Lower lobe of right lung (tissue), 2 donors: ENCODE results near the gene TMPRSS9. TPM values are rescaled to one million over a fixed set of nuclear protein-coding genes. Genes with fewer than 3 reads are reported as not detected.

ENCODE experiments used
- ATAC-seq, 2 donors: fragments of 200-7000 bp; cut with Tn5 transposase; one replicate each; pipeline ENCODE4 v1.9.1; 2020 to 2022; ENCODE audit warnings: mild to moderate bottlenecking in 2 of 2, moderate library complexity in 2 of 2
- DNase-seq: peaks from one replicate; pipeline ENCODE4 v3.0.0-alpha.2; 2020
- H3K27ac ChIP-seq: fragments of 200-600 bp; one replicate; pipeline ENCODE4 v1.8.0; 2022
- H3K27me3 ChIP-seq: fragments of 200-600 bp; one replicate; pipeline ENCODE4 v1.8.0; 2022; ENCODE audit warnings: low read depth
- H3K36me3 ChIP-seq: fragments of 200-600 bp; one replicate; pipeline ENCODE4 v1.8.0; 2022; ENCODE audit warnings: mild to moderate bottlenecking
- H3K4me1 ChIP-seq: fragments of 200-600 bp; one replicate; pipeline ENCODE4 v1.8.0; 2022
- H3K4me3 ChIP-seq: fragments of 200-600 bp; one replicate; pipeline ENCODE4 v1.8.0; 2022; ENCODE audit warnings: mild to moderate bottlenecking
- H3K9me3 ChIP-seq: fragments of 200-600 bp; one replicate; pipeline ENCODE4 v1.8.0; 2022
- CTCF ChIP-seq: fragments of 200-600 bp; IDR thresholded peaks from one replicate; pipeline ENCODE4 v1.8.0; 2022; ENCODE audit warnings: antibody characterized with exemption, mild to moderate bottlenecking
- intact Hi-C: fragments of 100-400 bp; cut with DNase I; formaldehyde crosslinking; loops from one replicate; pipeline ENCODE4 v1.11.0; 2022
- total RNA-seq: library from RNA; stranded (reverse); fragmentation: NEBNext Ultra II Directional; extraction: Animal tissue kit (Norgen Biotek cat#: 25700); gene quantifications from one replicate; pipeline ENCODE4 v1.2.1, GENCODE V29; 2021
- donor health status: DM: no; HTN: yes; CAD: no; lungs with severe emphysema.

The TMPRSS9 gene
- total RNA-seq, 1 donor from 2014 or later: not detected

- H3K4me1 ChIP-seq: peaks cover 11% of the 10 kb centered on the region
- DNase-seq: no peak
- H3K9me3 ChIP-seq: no peaks in the 10 kb centered on the region
- peaks cover 17% of the 10 kb centered on the region for H3K27me3 ChIP-seq
- H3K4me3 ChIP-seq: no peak overlapping the region
- intact Hi-C loops: no loop called here
- TF ChIP-seq CTCF: no peak
- no peak for ATAC-seq
- H3K36me3 ChIP-seq: peaks cover 12% of the 10 kb centered on the region
- H3K27ac ChIP-seq: no peak overlapping the region
Measured at GRCh38 chr19:2317300-2317699, 42.8 kb upstream of the TMPRSS9 start.

- intact Hi-C loops: no loop called here
- Histone ChIP-seq H3K36me3 (peaks cover 17% of the 10 kb centered on the region), H3K27ac (no peak overlapping the region), H3K9me3 (no peaks in the 10 kb centered on the region), H3K4me1 (peaks cover 11% of the 10 kb centered on the region), H3K4me3 (no peak overlapping the region), H3K27me3 (peaks cover 12% of the 10 kb centered on the region)
- no peak for TF ChIP-seq CTCF
- DNase-seq: no peak
- no peak for ATAC-seq
Measured at GRCh38 chr19:2317756-2318155, 42.3 kb upstream of the TMPRSS9 start.

GRCh38 chr19:2318923-2319322 is 41.1 kb upstream of the TMPRSS9 start:
- intact Hi-C loops: no loop called here
- no peak for DNase-seq
- Histone ChIP-seq H3K36me3 (peaks cover 27% of the 10 kb centered on the region), H3K27ac (no peak overlapping the region), H3K4me1 (peaks cover 11% of the 10 kb centered on the region), H3K9me3 (no peaks in the 10 kb centered on the region), H3K4me3 (no peak overlapping the region), H3K27me3 (peaks cover under 1% of the 10 kb centered on the region)
- TF ChIP-seq CTCF: no peak
- ATAC-seq: no peak

- Histone ChIP-seq H3K27me3 (no peaks in the 10 kb centered on the region), H3K4me3 (no peak overlapping the region), H3K4me1 (peaks cover 11% of the 10 kb centered on the region), H3K9me3 (no peaks in the 10 kb centered on the region), H3K36me3 (peaks cover 33% of the 10 kb centered on the region), H3K27ac (no peak overlapping the region)
- TF ChIP-seq CTCF: no peak
- ATAC-seq (no peak), DNase-seq (no peak)
- intact Hi-C loops: no loop called here
Measured at GRCh38 chr19:2319551-2319950, 40.5 kb upstream of the TMPRSS9 start.

GRCh38 chr19:2320049-2320448 is 40.0 kb upstream of the TMPRSS9 start:
- Histone ChIP-seq H3K4me3 (no peak overlapping the region), H3K36me3 (peaks cover 38% of the 10 kb centered on the region), H3K4me1 (peaks cover 11% of the 10 kb centered on the region), H3K27me3 (no peaks in the 10 kb centered on the region), H3K9me3 (no peaks in the 10 kb centered on the region), H3K27ac (no peak overlapping the region)
- no peak for ATAC-seq
- intact Hi-C loops: no loop called here
- no peak for TF ChIP-seq CTCF
- no peak for DNase-seq

- intact Hi-C loops: no loop called here
- no peak for ATAC-seq
Measured at GRCh38 chr19:2320939-2321338, 39.1 kb upstream of the TMPRSS9 start.

More at GRCh38 chr19:2320939-2321338, 39.1 kb upstream of the TMPRSS9 start:
- TF ChIP-seq CTCF: no peak
- Histone ChIP-seq H3K36me3 (peaks cover 45% of the 10 kb centered on the region), H3K9me3 (no peaks in the 10 kb centered on the region), H3K4me3 (no peak overlapping the region), H3K27ac (no peak overlapping the region), H3K4me1 (peaks cover 5% of the 10 kb centered on the region), H3K27me3 (no peaks in the 10 kb centered on the region)
- no peak for DNase-seq
